ENCODE results near the gene DCAF4. TPM values are rescaled to one million over a fixed set of nuclear protein-coding genes. Genes with fewer than 3 reads are reported as not detected.
"Not testable (repeated sequence)": the region's sequence is repeated elsewhere in the genome, so short reads cannot be mapped to it uniquely, and the experiment has no call there.

Gene DCAF4
- total and polyA plus RNA-seq, 12 donors = 7.6 to 19.3 (median 15.2) TPM

- no peak overlapping the region for H3K4me3 ChIP-seq
- DNase-seq = no peak
- no peak overlapping the region for H3K27ac ChIP-seq
- H3K36me3 ChIP-seq (replicated peaks in 1 of 2) = peaks cover 0 to 24% of the 10 kb centered on the region in 2 donors
- TF ChIP-seq POLR2A (IDR thresholded peaks at IDR 0.05) (no peak), CTCF (IDR thresholded peaks at IDR 0.05) (no peak)
- WGBS, 4 donors = 72 to 90% (median 84%) methylated on average over 3 of the region's 3 CpGs
- no peaks in the 10 kb centered on the region for H3K27me3 ChIP-seq
- H3K4me1 ChIP-seq (replicated peaks in 1 of 2) = no peaks in the 10 kb centered on the region
- no peaks in the 10 kb centered on the region for H3K9me3 ChIP-seq (replicated peaks in 1 of 3)
- intact Hi-C loops (cut with DNase I) = no loop called here
These were observed 25.9 kb downstream of the DCAF4 start for GRCh38 chr14:72952171-72952570.

- H3K36me3 ChIP-seq (replicated peaks in 1 of 2) = peaks cover 0 to 42% of the 10 kb centered on the region in 2 donors
- H3K4me3 ChIP-seq; H3K4me1 ChIP-seq (replicated peaks in 1 of 2); DNase-seq; H3K27me3 ChIP-seq; H3K9me3 ChIP-seq (replicated peaks in 1 of 3); intact Hi-C loops (cut with DNase I); H3K27ac ChIP-seq: not testable (repeated sequence)
- 97 to 98% (median 97%) methylated on average over 8 to 9 of the region's 9 CpGs for WGBS, 4 donors
These were observed 30.5 kb downstream of the DCAF4 start for GRCh38 chr14:72956741-72957140.

GRCh38 chr14:72957213-72957612 is 30.9 kb downstream of the DCAF4 start:
- no peak for DNase-seq
- Histone ChIP-seq H3K9me3 (replicated peaks in 1 of 3) (no peaks in the 10 kb centered on the region), H3K27me3 (no peaks in the 10 kb centered on the region), H3K4me3 (no peak overlapping the region), H3K36me3 (replicated peaks in 1 of 2) (peaks cover 0 to 37% of the 10 kb centered on the region in 2 donors), H3K4me1 (replicated peaks in 1 of 2) (no peaks in the 10 kb centered on the region), H3K27ac (no peak overlapping the region)
- TF ChIP-seq POLR2A (IDR thresholded peaks at IDR 0.05) (no peak), CTCF (IDR thresholded peaks at IDR 0.05) (no peak)
- intact Hi-C loops (cut with DNase I) = no loop called here
- WGBS, 4 donors = 88 to 97% (median 94%) methylated on average over 3 of the region's 3 CpGs

- intact Hi-C loops (cut with DNase I) = no loop called here
- DNase-seq = no peak
- 92 to 97% (median 94%) methylated on average over 13 to 15 of the region's 15 CpGs for WGBS, 4 donors
These were observed 32.3 kb downstream of the DCAF4 start for GRCh38 chr14:72958548-72958947.

GRCh38 chr14:72961016-72961415 is 34.8 kb downstream of the DCAF4 start:
- H3K4me3 ChIP-seq; H3K27me3 ChIP-seq; DNase-seq; H3K27ac ChIP-seq; intact Hi-C loops (cut with DNase I); H3K9me3 ChIP-seq (replicated peaks in 1 of 3); H3K4me1 ChIP-seq (replicated peaks in 1 of 2): not testable (repeated sequence)
- peaks cover 0 to 28% of the 10 kb centered on the region in 2 donors for H3K36me3 ChIP-seq (replicated peaks in 1 of 2)
- WGBS, 4 donors = 95 to 98% (median 97%) methylated on average over 4 of the region's 4 CpGs

More at GRCh38 chr14:72958548-72958947, 32.3 kb downstream of the DCAF4 start:
- Histone ChIP-seq H3K9me3 (replicated peaks in 1 of 3) (no peaks in the 10 kb centered on the region), H3K4me3 (no peak overlapping the region), H3K27me3 (no peaks in the 10 kb centered on the region), H3K36me3 (replicated peaks in 1 of 2) (peaks cover 0 to 36% of the 10 kb centered on the region in 2 donors), H3K27ac (no peak overlapping the region), H3K4me1 (replicated peaks in 1 of 2) (no peaks in the 10 kb centered on the region)
- TF ChIP-seq CTCF (IDR thresholded peaks at IDR 0.05) = no peak
- no peak for TF ChIP-seq POLR2A (IDR thresholded peaks at IDR 0.05)

Data from adrenal gland (tissue), 12 donors.